ENCODE measurements around the gene ST8SIA2. TPM values are rescaled to one million over a fixed set of nuclear protein-coding genes. Genes with fewer than 3 reads are reported as not detected.

ST8SIA2 gene
- total and polyA plus RNA-seq, 11 donors: 0.50 to 14.3 (median 3.1) TPM

DNA sequence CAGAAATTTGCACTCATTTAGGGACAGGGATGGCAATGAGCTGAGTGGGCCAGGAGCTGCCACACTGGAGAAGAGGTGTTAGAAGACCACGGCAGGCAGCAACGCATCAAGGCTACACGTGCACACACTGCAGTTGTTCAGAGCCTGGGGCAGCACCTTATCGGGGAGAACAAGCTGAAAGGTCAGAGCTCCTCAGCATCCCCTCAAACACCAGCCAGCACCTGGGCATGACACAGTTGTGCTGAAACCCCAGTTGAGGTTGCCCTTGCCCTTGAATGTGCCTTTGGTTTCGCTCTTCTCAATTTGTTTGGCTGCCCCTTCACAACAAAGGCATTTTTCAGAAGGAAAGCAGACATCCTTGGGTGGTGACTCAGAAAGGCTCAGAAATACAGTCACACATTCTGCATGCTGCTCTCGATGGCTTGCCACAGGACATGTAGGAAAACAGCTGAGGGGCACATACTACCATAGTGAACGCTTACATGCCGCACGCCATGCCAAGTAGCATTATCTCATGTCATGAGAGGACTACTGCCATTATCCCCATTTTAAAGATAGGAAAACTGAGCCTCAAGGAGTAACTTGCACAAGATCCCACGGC is 57.6 kb downstream of the ST8SIA2 start:
- no peak for DNase-seq
- no peak for TF ChIP-seq POLR2A (IDR thresholded peaks at IDR 0.05)
- H3K4me1 ChIP-seq: no peaks in the 10 kb centered on the region

DNA sequence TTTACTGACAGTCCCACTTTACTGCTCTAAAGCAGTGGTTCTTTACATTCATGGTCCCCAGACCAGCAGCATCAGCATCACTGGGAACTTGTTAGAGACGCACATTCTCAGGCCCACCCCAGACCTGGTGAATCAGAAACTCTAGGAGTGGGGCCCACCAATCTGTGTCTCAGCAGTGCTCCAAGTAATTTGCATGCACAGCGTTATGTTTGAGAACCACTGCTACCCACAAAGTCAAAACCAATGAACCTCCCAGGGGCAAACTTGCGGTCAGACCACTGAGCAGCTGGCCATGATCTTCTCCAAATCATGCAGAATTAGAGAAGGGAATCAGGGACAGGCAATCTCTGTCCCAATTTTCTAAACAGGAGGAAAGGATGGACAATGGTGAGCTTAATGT is 58.5 kb downstream of the ST8SIA2 start:
- no peak for DNase-seq
- no peak overlapping the region for H3K27ac ChIP-seq
- 69 to 89% (median 74%) methylated on average over 3 of the region's 3 CpGs for WGBS, 4 donors
- ATAC-seq: no peak
- H3K36me3 ChIP-seq: no peaks in the 10 kb centered on the region
- no peaks in the 10 kb centered on the region for H3K27me3 ChIP-seq
- intact Hi-C loops (cut with DNase I): no loop called here
- H3K9me3 ChIP-seq: no peaks in the 10 kb centered on the region
- H3K4me3 ChIP-seq: no peak overlapping the region
- peaks cover 0 to under 1% (median 0%) of the 10 kb centered on the region in 12 donors for H3K4me1 ChIP-seq
- TF ChIP-seq, protein P1, sequence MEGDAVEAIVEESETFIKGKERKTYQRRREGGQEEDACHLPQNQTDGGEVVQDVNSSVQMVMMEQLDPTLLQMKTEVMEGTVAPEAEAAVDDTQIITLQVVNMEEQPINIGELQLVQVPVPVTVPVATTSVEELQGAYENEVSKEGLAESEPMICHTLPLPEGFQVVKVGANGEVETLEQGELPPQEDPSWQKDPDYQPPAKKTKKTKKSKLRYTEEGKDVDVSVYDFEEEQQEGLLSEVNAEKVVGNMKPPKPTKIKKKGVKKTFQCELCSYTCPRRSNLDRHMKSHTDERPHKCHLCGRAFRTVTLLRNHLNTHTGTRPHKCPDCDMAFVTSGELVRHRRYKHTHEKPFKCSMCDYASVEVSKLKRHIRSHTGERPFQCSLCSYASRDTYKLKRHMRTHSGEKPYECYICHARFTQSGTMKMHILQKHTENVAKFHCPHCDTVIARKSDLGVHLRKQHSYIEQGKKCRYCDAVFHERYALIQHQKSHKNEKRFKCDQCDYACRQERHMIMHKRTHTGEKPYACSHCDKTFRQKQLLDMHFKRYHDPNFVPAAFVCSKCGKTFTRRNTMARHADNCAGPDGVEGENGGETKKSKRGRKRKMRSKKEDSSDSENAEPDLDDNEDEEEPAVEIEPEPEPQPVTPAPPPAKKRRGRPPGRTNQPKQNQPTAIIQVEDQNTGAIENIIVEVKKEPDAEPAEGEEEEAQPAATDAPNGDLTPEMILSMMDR (IDR thresholded peaks at IDR 0.05): no peak
- TF ChIP-seq POLR2A (IDR thresholded peaks at IDR 0.05): no peak

More for the DNA sequence above, 57.6 kb downstream of the ST8SIA2 start:
- intact Hi-C loops (cut with DNase I): no loop called here
- Histone ChIP-seq H3K27me3 (no peaks in the 10 kb centered on the region), H3K27ac (no peak overlapping the region), H3K4me3 (no peak overlapping the region), H3K36me3 (no peaks in the 10 kb centered on the region), H3K9me3 (no peaks in the 10 kb centered on the region)
- ATAC-seq: no peak
- 89 to 93% (median 92%) methylated on average over 10 of the region's 10 CpGs for WGBS, 4 donors

DNA sequence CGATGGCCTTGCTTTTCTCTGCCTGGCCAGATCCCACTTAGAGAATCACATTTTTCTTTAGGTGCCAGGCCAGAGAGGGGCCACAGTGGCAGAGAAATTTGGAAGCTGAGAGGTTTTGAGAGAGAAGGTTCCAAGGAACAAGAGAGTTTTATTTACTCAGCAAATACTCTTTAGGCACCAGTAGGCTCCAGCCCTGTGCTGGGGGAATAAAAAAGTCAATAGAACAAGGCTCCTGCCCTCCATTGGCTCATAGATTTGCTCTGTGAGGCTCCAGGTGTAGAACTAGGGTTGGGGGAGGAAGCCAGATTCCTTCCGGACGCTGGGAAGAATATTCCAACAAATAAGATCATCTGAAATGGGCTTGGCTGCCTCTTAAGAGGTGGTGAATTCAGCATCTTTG is 59.9 kb downstream of the ST8SIA2 start:
- no peaks in the 10 kb centered on the region for H3K9me3 ChIP-seq
- no peak overlapping the region for H3K27ac ChIP-seq
- no peak for DNase-seq
- H3K27me3 ChIP-seq: no peaks in the 10 kb centered on the region
- TF ChIP-seq, protein P1 (IDR thresholded peaks at IDR 0.05): no peak
- TF ChIP-seq POLR2A (IDR thresholded peaks at IDR 0.05): no peak
- H3K36me3 ChIP-seq: no peaks in the 10 kb centered on the region
- H3K4me3 ChIP-seq: no peak overlapping the region
- H3K4me1 ChIP-seq: peaks cover 0 to 5% (median 0%) of the 10 kb centered on the region in 12 donors
- no peak for ATAC-seq
- intact Hi-C loops (cut with DNase I): no loop called here
- 60 to 74% (median 63%) methylated on average over 3 of the region's 3 CpGs for WGBS, 4 donors

DNA sequence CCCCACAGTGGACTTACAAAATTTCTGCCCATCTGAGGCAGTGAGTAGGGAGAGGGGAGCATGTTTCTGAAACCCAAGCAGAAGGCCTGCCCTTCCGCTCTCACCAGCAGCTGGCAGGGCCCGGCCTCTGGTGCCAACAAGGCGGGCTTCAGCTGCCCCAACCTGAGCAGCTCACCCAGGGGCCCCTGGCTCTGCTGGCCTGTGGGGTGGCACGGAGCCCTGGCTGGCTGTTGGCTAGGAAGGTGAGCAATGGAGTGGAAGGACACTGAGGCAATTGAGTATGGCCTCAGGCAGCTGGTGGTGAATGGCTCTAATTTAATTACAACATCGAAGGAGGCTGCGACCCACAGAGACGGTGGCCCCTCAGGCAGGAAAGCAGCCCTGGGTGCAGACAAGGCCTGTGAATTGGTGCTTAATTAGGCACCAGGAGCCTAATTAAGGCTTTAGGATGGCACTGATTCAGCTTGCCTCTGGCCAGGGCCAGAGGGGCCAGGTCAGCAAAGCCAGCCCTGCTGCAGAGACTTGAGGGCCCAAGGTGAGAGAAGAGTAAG is 60.9 kb downstream of the ST8SIA2 start:
- Histone ChIP-seq H3K4me1 (peaks cover 0 to 5% (median 0%) of the 10 kb centered on the region in 12 donors), H3K4me3 (no peak overlapping the region), H3K9me3 (no peaks in the 10 kb centered on the region), H3K27ac (no peak overlapping the region), H3K36me3 (no peaks in the 10 kb centered on the region), H3K27me3 (no peaks in the 10 kb centered on the region)
- ATAC-seq (no peak), DNase-seq (no peak)
- 89 to 97% (median 92%) methylated on average over 7 of the region's 7 CpGs for WGBS, 4 donors
- intact Hi-C loops (cut with DNase I): no loop called here
- TF ChIP-seq, protein P1 (IDR thresholded peaks at IDR 0.05): no peak
- no peak for TF ChIP-seq POLR2A (IDR thresholded peaks at IDR 0.05)
